Measurements from ENCODE around the gene PLXNB3.

The PLXNB3 gene

DNA sequence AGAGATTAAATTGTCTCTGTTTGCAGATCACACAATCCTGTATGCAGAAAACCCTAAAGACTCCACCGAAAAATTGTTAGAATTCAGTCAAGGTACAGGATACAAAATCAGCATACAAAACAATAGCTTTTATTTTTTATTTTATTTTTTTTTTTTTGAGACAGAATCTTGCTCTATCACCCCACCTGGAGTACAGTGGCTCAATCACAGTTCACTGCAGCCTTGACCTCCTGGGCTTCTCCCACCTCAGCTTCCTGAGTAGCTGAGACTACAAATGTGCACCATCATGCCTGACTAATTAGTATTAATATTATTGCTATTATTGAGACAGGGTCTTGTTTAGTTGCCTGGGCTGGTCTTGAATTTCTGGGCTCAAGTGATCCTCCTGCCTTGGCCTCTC, 8.9 kb upstream of the PLXNB3 start:
- no peak for DNase-seq (ENCODE audit: low spot score)

DNA sequence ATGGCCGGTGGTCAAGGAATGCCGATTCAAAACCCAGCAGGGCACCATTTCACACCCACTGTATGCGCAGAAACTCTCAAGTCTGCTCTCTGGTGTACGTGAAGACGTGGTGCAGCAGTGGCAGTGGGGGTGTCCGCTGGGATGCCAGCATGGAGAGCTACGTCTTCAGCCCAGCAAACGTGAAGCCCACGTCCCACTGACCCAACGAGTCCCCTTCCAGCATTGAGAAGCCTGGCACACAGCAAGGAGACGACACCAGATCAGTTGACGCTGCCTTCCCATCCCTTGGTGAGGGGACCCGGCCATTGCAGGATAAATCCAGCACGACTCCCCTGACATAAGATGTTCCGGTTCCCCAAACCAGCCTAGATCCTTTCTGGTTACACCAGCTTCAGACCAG, 2.2 kb upstream of the PLXNB3 start:
- no peak for DNase-seq (ENCODE audit: low spot score)

DNA sequence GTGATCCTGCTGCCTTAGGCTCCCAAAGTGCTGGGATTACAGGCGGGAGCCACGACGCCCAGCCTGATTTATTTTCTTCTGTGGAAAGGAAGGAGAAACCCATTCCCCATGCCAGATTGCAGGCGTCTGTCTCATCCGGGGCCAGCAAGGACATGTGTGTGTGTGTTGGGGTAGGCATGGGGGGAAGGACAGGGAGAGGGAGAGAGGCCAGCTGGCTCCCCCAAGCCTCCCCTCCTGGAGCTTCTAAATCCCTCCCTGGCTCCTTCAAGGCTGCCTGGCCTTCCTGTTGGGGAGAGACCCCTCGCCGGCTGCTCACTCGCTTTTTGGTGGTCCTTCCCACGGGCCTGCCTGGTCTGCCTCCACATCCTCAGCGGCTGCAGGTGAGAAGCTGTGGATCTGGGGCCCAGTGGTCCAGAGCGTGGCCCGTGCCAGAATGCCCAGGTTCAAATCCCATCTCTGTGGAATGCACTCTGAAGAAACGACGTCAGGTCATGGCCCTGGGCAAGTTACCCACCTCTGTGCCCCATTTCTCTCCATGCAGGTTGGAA, 1.3 kb upstream of the PLXNB3 start:
- DNase-seq (ENCODE audit: low spot score): no peak

DNA sequence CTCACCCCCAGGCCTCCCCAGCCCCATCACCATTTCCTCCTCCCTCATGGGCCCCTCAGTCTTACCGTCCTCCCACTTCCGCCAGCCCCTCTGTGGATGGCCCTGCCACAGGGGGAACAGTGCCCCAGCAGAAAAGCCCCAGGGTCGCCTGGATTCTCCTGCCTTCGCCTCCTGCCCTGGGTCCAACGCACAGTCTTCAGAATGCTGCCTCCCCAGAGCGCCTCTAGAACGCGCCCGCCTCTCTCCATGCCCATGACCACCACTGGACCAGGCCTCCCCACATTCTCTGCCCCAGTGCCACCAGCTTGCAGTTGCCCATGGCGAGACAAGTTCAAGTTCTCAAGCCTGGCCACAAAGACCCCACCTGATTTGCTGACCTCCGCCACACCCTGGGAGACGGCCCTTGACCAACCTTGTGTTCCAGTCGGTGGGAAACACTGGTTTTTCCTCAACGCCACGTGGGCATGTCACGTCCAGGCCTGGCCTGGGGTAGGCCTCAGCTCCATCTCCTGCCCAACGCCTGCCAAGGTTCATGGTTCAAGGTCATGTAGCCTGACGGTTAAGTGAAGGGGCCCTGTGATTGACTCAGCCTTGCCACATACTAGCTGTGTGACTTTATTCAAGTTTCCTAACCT, 634 bp upstream of the PLXNB3 start:
- no peak for DNase-seq (ENCODE audit: low spot score)

DNA sequence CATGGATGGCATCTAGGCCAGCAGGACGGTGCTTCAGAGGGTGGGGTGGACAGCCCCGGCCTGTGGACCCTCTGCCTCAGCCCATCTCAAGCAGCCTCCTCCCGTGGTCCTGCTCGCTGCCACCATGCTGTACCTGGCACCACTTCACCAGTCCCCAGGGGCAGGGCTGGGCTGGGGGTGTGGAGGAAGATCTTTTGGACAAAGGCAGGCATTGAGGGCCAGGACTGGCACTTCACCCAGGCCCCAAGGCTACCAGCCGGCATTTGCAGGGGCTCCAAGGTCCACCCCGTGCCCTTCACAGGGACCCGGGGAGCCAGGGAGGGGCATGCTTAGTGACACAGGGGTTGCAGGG, 713 bp downstream of the PLXNB3 start:
- DNase-seq (ENCODE audit: low spot score): no peak

DNA sequence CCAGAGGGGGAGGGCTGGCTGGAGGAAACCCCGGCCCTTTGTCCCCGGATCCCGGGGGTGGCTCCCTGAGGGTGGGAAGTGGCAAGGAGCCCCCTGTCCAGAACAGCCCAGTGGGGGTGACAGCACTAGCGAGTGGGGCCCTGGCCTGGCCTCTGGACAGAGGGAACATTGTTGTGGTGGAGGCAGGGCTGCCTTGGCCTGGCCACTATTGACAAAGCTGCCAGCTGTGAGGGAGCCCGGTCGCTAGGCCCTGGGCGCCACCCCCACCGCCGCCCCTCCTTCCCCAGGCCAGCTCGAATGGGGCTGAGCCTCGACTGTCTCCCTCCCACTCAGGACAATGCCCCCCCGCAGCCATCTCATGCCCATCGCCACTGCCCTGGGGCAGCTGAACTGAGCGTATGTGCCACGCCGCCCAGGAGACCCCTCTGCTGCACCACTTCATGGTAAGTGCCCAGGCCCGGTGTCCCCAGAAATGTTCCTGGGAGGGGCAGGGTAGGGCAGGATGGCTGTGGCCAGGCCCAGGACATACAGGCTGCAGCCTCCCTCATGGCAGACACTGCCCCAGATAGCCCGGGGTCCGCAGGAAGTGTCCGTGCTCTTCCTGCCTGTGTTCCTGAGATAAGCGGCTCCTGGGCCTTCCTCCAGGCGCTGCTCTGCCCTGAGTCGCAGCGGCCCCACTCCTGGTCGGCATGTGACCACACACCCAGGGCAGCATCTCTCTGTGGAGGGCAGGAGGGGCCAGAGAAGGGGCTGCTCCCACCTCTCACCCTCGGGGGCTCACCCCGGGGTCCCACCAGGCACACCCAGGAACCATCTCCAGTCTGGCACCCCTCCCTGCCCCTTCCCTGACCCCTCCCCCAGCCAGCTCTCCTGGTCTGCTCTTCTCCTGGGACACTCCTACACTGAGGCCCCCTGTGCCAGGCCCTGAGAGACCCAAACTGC, 1.4 kb downstream of the PLXNB3 start:
- DNase-seq (ENCODE audit: low spot score): no peak

DNA sequence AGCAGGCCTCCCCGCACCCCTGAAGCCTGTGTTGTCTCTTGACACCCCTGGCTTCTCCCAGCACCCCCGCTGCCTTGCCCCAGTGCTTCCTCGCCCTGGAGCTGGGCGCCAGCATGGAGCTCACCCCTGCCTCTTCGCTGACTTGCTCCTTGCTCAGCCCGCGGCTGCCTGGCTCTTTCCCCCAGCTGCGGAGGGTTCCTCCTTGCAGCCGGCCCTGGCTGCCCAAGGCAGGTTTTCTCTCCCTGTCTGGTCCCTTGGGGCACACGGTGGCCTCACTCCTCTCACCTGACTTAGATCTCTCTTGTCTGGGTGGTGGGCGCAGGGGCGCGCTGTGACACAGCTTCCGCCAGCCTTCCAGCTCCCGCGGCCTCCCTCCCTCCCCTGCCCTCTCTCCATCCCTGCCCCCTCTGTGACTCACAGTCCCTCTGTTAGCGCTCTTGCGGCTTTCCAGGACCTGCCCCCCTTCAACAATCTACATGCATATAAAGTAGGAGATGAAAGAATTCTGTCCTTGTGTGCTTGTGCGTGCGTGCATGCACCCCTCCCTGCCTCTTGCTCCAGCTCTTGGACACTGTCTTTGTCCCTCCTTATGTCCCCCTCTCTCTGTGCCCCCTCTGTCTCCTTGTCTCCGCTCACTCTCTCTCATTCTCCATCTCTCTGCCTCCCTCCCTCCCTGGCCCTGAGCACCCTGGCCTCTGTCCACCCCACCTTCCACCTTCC, 2.2 kb downstream of the PLXNB3 start:
- DNase-seq (ENCODE audit: low spot score): peak; percentile 75

DNA sequence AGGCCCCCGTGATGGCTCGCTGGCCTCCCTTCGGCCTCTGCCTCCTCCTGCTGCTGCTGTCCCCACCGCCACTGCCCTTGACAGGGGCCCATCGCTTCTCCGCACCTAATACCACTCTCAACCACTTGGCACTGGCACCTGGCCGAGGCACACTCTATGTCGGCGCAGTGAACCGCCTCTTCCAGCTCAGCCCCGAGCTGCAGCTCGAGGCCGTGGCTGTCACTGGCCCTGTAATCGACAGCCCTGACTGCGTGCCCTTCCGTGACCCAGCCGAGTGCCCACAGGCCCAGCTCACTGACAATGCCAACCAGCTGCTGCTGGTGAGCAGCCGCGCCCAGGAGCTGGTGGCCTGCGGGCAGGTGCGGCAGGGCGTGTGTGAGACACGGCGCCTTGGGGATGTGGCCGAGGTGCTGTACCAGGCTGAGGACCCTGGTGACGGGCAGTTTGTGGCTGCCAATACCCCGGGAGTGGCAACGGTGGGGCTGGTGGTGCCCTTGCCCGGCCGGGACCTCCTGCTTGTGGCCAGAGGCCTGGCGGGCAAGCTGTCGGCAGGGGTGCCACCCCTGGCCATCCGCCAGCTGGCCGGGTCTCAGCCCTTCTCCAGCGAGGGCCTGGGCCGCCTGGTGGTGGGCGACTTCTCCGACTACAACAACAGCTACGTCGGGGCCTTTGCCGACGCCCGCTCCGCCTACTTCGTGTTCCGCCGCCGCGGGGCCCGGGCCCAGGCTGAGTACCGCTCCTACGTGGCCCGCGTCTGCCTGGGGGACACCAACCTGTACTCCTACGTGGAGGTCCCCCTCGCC, 3.0 kb downstream of the PLXNB3 start:
- no peak for DNase-seq (ENCODE audit: low spot score)

DNA sequence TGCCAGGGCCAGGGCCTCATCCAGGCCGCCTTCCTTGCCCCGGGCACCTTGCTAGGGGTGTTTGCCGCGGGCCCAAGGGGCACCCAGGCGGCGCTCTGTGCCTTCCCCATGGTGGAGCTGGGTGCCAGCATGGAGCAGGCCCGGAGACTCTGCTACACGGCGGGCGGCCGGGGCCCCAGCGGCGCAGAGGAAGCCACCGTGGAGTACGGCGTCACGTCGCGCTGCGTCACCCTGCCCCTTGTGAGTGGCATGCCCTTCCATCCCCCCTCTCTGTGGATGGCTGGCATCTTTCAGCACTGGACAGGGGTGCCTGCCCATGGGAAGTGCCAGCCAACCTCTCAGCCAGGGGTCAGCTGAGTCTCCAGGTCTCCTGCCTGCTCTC, 3.6 kb downstream of the PLXNB3 start:
- no peak for DNase-seq (ENCODE audit: low spot score)

DNA sequence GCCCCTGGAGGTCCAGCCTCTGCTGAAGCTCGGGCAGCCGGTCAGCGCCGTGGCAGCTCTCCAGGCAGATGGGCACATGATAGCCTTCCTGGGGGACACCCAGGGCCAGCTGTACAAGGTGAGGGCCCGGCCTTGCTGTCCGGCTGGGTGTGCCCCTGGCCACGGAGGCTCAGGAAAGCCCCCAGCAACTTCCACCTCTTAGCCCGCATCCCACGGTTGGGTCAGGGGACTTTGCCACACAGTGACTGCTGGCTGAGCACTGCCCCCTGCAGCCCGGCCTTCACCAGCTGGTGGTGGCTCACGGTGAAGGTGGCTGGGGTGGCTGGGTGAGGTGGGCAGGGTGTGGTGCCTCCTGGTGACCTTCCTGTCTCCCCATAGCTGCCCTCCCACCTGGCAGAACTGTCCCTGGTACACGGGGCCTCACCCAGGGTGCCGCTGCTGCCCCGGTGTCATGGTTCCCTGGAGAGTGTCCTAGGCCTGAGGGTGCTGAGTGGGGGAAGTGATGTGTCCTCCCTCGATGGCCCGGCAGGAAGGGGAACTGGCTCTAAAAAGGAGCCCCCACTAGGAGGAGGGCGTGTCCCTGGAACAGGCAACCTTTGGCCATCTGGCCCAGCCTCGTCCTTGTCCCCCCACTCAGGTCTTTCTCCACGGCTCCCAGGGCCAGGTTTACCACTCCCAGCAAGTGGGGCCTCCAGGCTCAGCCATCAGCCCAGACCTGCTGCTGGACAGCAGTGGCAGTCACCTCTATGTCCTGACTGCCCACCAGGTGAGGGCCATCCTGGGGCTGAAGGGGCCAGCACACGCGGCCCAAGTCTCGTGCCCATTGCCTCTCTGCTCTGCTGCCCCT, 4.5 kb downstream of the PLXNB3 start:
- no peak for DNase-seq (ENCODE audit: low spot score)

DNA sequence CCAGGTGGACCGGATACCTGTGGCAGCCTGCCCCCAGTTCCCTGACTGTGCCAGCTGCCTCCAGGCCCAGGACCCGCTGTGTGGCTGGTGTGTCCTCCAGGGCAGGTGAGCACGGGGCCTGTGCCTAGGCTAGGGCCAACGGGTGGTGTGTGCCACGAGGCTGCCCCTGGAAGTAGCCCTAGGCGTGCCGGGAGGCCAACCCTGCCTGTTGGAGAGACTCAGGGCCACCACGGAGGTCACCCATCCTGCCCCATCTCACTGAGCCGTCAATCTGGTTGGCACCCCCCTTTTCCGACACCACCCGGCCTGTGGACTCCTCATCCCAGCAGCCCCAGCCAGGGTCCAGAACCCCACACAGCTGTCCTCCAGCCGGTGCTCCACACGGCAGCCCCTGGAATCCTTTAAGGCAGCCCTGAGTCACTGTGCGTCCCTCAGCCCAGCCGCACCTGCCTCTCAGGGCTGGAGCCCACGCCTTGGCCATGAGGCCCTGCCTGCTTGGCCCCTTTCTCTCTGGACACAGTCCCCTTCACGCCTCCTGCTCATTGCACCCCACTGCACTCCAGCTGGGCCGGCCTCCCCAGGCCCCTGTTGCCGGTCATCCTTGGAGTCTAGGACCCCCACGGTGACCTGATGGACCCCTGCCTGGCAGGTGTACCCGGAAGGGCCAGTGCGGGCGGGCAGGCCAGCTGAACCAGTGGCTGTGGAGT, 5.3 kb downstream of the PLXNB3 start:
- no peak for DNase-seq (ENCODE audit: low spot score)

DNA sequence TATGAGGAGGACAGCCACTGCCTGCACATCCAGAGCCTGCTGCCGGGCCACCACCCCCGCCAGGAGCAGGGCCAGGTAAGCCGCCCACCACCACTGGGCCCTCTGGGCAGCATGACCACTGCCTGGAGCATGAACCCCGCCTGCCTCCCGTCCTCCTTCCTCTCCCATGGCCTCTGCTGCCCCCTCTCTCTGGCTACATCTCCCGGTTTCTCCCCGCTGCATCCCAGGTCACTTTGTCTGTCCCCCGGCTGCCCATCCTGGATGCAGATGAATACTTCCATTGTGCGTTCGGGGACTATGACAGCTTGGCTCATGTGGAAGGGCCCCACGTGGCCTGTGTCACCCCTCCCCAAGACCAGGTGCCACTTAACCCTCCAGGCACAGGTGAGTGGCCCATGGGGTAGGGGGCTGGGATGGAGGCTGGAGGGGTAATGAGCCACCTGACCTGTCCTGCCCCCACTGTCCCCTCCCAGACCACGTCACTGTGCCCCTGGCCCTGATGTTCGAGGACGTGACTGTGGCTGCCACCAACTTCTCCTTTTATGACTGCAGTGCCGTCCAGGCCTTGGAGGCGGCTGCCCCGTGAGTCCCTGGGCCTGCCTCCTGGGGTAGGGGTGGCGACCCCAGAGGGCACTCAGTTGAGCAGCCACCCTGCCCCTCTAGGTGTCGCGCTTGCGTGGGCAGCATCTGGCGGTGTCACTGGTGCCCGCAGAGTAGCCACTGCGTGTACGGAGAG, 6.0 kb downstream of the PLXNB3 start:
- DNase-seq (ENCODE audit: low spot score): no peak

DNA sequence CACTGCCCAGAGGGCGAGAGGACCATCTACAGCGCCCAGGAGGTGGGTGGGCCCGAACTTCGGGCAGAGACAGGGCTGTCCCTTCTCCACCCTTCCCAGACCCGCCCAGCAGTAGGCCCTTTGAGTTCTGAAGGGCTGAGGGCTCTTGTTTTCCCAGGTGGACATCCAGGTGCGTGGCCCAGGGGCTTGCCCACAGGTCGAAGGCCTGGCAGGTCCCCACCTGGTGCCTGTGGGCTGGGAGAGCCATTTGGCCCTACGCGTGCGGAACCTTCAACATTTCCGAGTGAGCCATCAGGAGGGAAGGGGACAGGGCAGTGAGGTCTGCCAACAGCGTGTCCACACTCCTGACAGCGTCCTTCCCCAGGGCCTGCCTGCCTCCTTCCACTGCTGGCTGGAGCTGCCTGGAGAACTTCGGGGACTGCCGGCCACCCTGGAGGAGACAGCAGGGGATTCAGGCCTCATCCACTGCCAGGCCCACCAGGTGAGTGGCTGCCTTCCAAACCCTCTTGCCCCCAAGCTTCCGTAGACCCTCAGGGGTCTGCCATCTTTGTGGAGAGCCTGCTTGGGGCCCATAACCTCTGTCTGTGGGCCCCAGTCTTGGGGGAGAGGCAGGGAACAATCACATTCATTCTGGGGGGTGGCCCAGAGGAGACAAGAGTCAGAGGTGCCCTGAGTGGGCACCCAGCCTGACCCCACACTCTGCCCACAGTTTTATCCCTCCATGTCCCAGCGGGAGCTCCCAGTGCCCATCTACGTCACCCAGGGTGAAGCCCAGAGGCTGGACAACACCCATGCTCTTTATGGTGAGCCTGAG, 6.8 kb downstream of the PLXNB3 start:
- no peak for DNase-seq (ENCODE audit: low spot score)

DNA sequence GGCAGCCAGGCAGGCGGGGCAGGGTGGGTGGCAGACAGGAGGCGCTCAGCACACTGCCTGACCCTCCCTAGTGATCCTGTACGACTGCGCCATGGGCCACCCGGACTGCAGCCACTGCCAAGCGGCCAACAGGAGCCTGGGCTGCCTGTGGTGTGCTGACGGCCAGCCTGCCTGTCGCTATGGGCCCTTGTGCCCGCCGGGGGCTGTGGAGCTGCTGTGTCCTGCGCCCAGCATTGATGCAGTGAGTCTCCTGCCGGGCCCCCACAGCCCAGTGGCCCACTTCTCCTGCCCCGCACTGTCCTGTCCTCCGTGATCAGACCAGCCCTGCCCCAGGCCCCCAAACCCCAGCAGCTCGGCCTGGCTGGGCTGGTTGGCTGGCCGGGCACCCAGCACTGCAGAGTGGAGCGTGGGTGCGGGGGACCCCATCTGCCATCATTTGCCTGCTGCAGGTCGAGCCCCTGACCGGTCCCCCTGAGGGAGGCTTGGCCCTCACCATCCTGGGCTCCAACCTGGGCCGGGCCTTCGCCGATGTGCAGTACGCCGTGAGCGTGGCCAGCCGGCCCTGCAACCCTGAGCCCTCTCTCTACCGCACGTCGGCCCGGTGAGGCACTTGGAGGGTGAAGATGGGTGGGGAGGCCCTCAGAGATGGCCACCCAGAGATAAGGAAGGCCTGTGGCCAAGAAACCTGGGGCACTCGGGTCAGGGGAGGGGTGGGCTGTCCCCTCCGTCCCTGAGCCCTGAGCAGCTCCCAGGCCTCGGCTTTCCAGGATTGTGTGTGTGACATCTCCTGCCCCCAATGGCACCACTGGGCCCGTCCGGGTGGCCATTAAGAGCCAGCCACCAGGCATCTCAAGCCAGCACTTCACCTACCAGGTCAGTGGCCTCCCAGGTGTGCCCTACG, 7.6 kb downstream of the PLXNB3 start:
- DNase-seq (ENCODE audit: low spot score): no peak

DNA sequence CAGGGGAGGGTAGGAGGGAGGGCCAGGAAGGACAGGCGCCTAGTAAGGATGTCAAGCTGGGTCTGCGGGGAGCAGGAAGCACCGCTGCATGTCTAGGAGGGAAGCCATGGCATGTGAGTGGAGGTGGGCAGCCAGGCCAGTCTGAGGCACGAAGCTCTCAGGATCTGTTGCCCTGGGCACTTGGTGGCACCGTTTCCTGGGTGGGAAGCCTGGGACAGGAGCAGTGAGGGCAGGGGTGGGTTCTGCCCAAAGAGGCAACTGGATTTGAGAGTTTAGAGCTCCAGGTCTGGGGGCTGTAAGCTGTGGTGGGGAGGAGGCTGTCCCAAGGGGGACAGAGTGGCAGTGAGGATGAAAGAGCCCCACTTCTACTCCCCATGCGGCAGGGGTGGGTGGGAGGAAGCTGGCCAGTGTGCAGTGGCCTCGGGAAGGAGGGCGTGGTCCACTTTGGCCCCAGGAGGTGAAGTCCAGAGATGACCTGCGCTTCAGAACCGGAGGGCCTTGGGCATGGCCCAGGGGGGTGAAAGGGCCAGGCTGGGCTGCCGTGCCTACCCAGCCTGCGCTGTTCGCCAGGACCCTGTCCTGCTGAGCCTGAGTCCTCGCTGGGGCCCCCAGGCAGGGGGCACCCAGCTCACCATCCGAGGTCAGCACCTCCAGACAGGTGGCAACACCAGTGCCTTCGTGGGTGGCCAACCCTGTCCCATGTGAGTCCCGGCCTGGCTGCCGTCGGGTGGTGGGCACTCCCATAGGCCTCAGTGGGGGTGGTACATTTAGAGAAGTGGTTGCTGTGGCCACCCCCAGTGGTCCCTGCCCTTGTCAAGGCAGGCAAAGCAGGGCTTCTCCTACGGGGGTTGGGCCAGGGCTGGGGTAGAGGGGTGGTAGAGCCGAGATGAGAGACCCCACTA, 8.5 kb downstream of the PLXNB3 start:
- DNase-seq (ENCODE audit: low spot score): no peak

DNA sequence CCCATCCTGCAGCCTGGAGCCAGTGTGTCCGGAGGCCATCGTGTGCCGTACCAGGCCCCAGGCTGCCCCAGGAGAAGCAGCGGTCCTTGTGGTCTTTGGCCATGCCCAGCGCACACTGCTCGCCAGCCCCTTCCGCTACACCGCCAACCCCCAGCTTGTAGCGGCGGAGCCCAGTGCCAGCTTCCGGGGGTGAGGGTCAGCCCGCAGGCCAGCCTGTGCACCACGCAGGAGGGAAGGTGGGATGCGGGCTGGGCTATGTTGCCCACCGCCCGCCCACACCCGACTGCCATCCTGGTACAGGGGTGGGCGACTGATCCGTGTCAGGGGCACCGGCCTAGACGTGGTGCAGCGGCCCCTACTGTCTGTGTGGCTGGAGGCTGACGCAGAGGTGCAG, 9.2 kb downstream of the PLXNB3 start:
- no peak for DNase-seq (ENCODE audit: low spot score)

All from AG08395 (cell line).